HCT116 (cell line): Measurements from ENCODE around the gene RBM12.

Source experiments
- EZH2phosphoT487 ChIP-seq: fragments of 200-600 bp; IDR thresholded peaks from 2 replicates; pipeline ENCODE4 v1.6.1; 2018; ENCODE audit warnings: antibody characterized with exemption, borderline replicate concordance
- POLR2A ChIP-seq: IDR thresholded peaks from 2 replicates; pipeline ENCODE4 v1.7.0; 2011; ENCODE audit warnings: borderline replicate concordance; ENCODE audit not compliant: insufficient read depth, insufficient read length; ENCODE audit errors: extremely low read depth
- SP1 ChIP-seq: IDR thresholded peaks from 2 replicates; pipeline ENCODE4 v1.6.1; 2012; ENCODE audit warnings: low read depth
- TCF7L2 ChIP-seq: IDR thresholded peaks from 2 replicates; pipeline ENCODE4 v1.7.0; 2011; ENCODE audit warnings: borderline replicate concordance, inconsistent platforms; ENCODE audit not compliant: insufficient read depth, insufficient read length; ENCODE audit errors: extremely low read depth
- TF ChIP-seq, protein P1 (sequence below): IDR thresholded peaks from 2 replicates; pipeline ENCODE4 v1.6.1; 2012
- TF ChIP-seq, protein P2 (sequence below), 3 experiments: fragments of 200-600 bp in 1 of 3; sonication (generic) in 1 of 3; IDR thresholded peaks in 2 of 3; conservative IDR thresholded peaks in 1 of 3; 2 replicates each; pipeline ENCODE4 v1.5.1; 2012 to 2017; ENCODE audit warnings: low read depth in 2 of 3, low read length in 2 of 3, antibody characterized with exemption in 1 of 3, borderline replicate concordance in 1 of 3, control low read depth in 1 of 3, mild to moderate bottlenecking in 1 of 3, mixed read lengths in 1 of 3, mixed run types in 1 of 3, moderate library complexity in 1 of 3; ENCODE audit not compliant: insufficient read depth in 1 of 3
- TF ChIP-seq, protein P3 (sequence below): IDR thresholded peaks from 2 replicates; pipeline ENCODE4 v1.6.1; 2012; ENCODE audit warnings: low read depth
- TF ChIP-seq, protein P4 (sequence below): IDR thresholded peaks from 2 replicates; pipeline ENCODE4 v1.6.1; 2011; ENCODE audit warnings: mild to moderate bottlenecking, low read length, moderate library complexity; ENCODE audit not compliant: insufficient replicate concordance; ENCODE audit errors: extremely low read depth

DNA sequence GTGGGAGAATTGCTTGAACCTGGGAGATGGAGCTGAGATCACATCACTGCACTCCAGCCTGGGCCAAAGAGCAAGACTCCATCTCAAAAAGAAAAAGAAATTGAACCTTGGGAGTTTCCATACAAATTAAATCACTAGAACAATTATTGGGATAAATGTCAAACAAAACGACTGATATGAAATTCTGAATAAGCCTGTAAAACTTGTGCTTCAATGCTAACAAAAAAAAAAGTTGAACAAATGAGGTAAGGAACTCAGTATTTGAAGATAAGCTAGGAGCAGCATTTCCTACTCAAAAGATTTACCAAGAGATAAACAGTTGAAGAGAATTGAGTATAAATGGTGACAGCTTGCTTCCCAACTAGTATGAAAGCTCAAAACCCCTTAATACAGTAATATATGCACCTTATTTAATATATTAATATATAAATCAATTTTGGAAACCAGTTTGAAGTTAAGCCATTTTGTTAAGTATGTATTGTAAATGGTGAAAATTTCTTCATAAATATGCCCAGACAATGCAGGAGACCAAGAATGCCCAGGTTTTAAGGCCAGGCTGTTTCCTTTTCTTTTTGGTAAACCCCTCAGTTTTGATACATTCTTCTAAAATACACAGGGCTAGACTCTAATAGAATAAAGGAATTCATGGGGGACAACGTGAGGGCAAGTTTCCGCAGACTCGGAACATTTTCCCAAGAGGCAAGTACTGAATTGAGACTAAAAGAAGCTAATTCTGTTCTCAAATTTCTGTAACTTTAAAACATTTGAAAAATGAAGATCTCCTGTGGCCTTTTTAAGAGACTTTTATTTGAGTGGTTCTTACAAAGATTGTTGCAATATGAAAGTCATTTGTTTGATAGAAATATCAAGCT lies 38.4 kb upstream of the RBM12 start:
- TF ChIP-seq, protein P1, sequence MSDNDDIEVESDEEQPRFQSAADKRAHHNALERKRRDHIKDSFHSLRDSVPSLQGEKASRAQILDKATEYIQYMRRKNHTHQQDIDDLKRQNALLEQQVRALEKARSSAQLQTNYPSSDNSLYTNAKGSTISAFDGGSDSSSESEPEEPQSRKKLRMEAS: no peak
- no peak for TF ChIP-seq SP1
- TF ChIP-seq, protein P2, sequence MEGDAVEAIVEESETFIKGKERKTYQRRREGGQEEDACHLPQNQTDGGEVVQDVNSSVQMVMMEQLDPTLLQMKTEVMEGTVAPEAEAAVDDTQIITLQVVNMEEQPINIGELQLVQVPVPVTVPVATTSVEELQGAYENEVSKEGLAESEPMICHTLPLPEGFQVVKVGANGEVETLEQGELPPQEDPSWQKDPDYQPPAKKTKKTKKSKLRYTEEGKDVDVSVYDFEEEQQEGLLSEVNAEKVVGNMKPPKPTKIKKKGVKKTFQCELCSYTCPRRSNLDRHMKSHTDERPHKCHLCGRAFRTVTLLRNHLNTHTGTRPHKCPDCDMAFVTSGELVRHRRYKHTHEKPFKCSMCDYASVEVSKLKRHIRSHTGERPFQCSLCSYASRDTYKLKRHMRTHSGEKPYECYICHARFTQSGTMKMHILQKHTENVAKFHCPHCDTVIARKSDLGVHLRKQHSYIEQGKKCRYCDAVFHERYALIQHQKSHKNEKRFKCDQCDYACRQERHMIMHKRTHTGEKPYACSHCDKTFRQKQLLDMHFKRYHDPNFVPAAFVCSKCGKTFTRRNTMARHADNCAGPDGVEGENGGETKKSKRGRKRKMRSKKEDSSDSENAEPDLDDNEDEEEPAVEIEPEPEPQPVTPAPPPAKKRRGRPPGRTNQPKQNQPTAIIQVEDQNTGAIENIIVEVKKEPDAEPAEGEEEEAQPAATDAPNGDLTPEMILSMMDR (IDR thresholded peaks at IDR 0.05 in 2 of 3, conservative IDR thresholded peaks at IDR 0.05 in 1 of 3; ENCODE audit: borderline replicate concordance in 1 of 3, insufficient read depth in 1 of 3, low read depth in 2 of 3, low read length in 2 of 3): no peak
- TF ChIP-seq POLR2A: no peak
- TF ChIP-seq TCF7L2: no peak
- no peak for TF ChIP-seq EZH2phosphoT487
- TF ChIP-seq, protein P3, sequence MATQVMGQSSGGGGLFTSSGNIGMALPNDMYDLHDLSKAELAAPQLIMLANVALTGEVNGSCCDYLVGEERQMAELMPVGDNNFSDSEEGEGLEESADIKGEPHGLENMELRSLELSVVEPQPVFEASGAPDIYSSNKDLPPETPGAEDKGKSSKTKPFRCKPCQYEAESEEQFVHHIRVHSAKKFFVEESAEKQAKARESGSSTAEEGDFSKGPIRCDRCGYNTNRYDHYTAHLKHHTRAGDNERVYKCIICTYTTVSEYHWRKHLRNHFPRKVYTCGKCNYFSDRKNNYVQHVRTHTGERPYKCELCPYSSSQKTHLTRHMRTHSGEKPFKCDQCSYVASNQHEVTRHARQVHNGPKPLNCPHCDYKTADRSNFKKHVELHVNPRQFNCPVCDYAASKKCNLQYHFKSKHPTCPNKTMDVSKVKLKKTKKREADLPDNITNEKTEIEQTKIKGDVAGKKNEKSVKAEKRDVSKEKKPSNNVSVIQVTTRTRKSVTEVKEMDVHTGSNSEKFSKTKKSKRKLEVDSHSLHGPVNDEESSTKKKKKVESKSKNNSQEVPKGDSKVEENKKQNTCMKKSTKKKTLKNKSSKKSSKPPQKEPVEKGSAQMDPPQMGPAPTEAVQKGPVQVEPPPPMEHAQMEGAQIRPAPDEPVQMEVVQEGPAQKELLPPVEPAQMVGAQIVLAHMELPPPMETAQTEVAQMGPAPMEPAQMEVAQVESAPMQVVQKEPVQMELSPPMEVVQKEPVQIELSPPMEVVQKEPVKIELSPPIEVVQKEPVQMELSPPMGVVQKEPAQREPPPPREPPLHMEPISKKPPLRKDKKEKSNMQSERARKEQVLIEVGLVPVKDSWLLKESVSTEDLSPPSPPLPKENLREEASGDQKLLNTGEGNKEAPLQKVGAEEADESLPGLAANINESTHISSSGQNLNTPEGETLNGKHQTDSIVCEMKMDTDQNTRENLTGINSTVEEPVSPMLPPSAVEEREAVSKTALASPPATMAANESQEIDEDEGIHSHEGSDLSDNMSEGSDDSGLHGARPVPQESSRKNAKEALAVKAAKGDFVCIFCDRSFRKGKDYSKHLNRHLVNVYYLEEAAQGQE: no peak
- TF ChIP-seq, protein P4, sequence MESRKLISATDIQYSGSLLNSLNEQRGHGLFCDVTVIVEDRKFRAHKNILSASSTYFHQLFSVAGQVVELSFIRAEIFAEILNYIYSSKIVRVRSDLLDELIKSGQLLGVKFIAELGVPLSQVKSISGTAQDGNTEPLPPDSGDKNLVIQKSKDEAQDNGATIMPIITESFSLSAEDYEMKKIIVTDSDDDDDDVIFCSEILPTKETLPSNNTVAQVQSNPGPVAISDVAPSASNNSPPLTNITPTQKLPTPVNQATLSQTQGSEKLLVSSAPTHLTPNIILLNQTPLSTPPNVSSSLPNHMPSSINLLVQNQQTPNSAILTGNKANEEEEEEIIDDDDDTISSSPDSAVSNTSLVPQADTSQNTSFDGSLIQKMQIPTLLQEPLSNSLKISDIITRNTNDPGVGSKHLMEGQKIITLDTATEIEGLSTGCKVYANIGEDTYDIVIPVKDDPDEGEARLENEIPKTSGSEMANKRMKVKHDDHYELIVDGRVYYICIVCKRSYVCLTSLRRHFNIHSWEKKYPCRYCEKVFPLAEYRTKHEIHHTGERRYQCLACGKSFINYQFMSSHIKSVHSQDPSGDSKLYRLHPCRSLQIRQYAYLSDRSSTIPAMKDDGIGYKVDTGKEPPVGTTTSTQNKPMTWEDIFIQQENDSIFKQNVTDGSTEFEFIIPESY: no peak
